GM13977 (cell line): ENCODE measurements around the gene NOD2.

Experiments used
- DNase-seq: peaks from one replicate; pipeline ENCODE4 v3.0.0; 2012; ENCODE audit warnings: low spot score
- in situ Hi-C: fragments of 300-500 bp; cut with MboI; formaldehyde crosslinking; loops from one replicate; pipeline ENCODE4 v1.12.0; 2022; ENCODE audit warnings: low sequenced_read_pairs, low pct_unique_long_range_greater_than_20kb, mixed read lengths, inconsistent platforms; ENCODE audit not compliant: unreplicated experiment
- TF ChIP-seq, protein P1 (sequence below): IDR thresholded peaks from 2 replicates; pipeline ENCODE4 v1.5.1; 2012; ENCODE audit warnings: mild to moderate bottlenecking, control low read depth; ENCODE audit not compliant: insufficient read depth; ENCODE audit errors: extremely low read depth, missing control alignments

NOD2 gene

DNA sequence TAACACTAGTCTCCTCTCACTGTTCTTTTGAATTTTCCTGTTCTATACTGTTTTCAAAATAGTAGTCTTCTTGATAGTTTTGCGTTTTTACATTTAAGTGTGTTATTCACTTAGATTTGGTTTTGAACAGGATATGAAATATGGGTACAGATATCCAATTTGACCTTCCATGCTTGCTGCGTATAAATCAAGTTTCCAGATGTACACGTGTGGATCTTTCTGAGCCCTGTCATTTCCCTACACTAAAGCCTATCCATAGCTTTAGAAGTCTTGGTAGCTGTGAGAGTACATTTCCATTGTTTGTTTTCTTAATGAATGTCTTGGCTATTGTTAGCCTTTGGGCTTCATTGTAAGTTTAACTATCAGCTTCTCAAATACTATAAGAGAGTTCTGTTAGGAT lies 68.8 kb downstream of the NOD2 start:
- TF ChIP-seq, protein P1, sequence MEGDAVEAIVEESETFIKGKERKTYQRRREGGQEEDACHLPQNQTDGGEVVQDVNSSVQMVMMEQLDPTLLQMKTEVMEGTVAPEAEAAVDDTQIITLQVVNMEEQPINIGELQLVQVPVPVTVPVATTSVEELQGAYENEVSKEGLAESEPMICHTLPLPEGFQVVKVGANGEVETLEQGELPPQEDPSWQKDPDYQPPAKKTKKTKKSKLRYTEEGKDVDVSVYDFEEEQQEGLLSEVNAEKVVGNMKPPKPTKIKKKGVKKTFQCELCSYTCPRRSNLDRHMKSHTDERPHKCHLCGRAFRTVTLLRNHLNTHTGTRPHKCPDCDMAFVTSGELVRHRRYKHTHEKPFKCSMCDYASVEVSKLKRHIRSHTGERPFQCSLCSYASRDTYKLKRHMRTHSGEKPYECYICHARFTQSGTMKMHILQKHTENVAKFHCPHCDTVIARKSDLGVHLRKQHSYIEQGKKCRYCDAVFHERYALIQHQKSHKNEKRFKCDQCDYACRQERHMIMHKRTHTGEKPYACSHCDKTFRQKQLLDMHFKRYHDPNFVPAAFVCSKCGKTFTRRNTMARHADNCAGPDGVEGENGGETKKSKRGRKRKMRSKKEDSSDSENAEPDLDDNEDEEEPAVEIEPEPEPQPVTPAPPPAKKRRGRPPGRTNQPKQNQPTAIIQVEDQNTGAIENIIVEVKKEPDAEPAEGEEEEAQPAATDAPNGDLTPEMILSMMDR: no peak
- in situ Hi-C loops: no loop called here
- DNase-seq: no peak

DNA sequence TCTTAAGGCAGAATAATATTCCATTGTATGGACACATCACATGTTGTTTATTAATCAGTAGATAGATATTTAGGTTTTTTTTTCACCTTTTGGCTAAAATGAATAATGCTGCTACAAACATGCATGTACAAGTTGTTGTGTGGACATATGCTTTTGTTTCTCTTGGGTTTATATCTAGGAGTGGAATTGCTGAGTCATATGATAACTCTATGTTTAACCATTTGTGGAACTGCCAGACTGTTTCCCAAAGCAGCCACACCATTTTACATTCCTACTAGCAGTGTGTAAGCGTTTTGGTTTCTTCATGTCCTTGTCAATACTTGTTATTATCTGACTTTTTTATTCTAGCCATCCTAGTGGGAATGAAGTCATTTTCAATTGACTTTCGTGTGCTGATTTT lies 69.8 kb downstream of the NOD2 start:
- TF ChIP-seq, protein P1: no peak
- in situ Hi-C loops: no loop called here
- DNase-seq: no peak

DNA sequence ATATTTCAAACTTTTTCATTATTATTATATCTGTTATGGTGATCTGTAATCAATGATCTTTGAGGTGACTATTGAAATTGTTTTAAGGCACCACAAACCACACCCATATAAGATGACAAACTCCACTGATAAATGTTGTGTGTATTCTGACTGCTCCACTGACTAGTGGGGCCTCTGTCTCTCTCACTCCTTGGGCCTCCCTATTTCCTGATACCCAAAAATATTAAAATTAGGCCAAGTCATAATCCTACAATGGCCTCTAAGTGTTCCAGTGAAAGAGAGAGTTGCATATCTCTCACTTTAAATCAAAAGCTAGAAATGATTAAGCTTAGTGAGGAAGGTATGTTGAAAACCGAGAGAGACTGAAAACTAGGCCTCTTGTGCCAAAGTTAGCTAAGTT lies 71.9 kb downstream of the NOD2 start:
- TF ChIP-seq, protein P1: no peak
- no peak for DNase-seq
- in situ Hi-C loops: no loop called here

DNA sequence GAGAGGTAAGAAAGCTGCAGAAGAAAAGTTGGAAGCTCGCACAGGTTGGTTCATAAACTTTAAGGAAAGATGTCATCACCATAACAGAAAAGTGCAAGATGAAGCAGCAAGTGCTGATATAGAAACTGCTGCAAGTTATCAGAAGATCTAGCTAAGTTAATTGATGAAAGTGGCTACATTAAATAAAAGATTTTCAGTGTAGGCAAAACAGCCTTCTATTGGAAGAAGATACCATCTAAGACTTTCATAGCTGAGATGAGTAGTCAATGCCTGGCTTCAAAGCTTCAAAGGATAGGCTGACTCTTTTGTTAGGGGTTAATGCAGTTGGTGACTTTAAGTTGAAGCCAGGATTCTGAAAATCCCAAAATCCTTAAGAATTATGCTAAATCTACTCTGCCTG lies 72.5 kb downstream of the NOD2 start:
- no peak for DNase-seq
- in situ Hi-C loops: no loop called here
- TF ChIP-seq, protein P1: no peak

DNA sequence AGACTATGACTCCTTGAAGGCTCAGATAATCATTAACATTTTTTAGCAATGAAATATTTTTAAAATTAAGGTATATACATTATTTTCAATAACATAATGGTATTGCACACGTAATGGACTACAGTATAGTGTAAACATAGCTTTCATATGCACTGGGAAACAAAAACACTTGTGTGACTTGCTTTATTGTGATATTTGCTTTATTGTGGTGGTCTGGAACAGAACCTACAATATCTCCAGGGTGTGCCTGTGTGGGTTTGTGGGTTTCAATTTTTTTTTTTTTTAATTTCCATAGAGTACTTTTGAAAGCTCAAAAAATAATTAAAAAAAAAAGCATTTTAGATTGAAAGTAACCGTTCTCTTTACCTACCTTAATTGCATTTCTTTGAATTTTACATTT lies 73.8 kb downstream of the NOD2 start:
- TF ChIP-seq, protein P1: no peak
- in situ Hi-C loops: no loop called here
- no peak for DNase-seq

DNA sequence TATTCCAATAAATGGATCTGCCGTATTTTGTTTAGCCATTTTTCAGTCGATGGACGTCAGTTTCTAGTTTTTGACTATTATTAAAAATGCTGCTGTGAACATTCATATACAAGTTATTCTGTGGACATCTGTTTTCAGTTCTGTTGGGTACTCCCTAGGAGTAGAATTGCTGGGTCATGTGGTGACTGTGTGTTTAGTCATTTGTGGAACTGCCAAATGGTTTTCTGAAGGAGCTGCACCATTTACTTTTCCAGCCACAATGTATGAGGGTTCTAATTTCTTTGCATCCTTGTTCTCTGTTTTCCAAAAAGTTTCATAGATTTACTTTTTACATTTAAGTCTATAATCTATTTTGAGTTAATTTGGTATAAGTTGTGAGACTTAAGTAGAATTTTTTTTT lies 78.0 kb downstream of the NOD2 start:
- DNase-seq: no peak
- TF ChIP-seq, protein P1: no peak
- in situ Hi-C loops: no loop called here

DNA sequence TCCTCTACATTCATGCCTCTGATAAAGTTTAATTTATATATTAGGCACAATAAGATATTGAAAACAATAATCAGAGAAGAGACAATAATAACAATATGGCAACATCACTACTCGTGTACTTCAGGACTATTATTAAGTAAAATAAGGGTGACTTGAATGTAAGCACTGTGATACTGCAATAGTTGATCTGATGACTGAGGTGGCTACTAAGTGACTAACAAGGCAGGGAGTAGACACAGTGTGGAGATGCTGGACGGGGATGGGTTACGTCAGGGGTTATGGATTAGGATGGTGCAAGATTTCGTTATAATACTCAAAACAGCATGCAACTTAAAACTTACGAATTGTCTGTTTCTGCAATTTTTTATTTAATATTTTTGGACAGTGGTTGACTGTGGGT lies 81.0 kb downstream of the NOD2 start:
- in situ Hi-C loops: no loop called here
- TF ChIP-seq, protein P1: no peak
- DNase-seq: no peak
